HEK293 (cell line): ENCODE measurements around the gene BCAS3.
A peak's percentile ranks its signal among the peaks of the same experiment; 100 is the strongest.

Experiments
- CTCF ChIA-PET: fragments of 350-600 bp; formaldehyde crosslinking; extraction: SDS; loops from one replicate; lab custom pipeline; 2021; ENCODE audit warnings: antibody characterized with exemption; lab: Yijun Ruan, JAX
- POLR2A ChIA-PET: fragments of 300-600 bp; formaldehyde crosslinking; extraction: SDS; loops from one replicate; lab custom pipeline; 2020; ENCODE audit warnings: antibody characterized with exemption, inconsistent platforms; lab: Yijun Ruan, JAX
- H3K27ac ChIP-seq: fragments of 200-500 bp; sonication (Bioruptor generic); 2 replicates; pipeline ENCODE4 v1.5.1; 2014; ENCODE audit warnings: low read depth, low read length, control low read depth, inconsistent platforms; ENCODE audit errors: extremely low read depth
- H3K36me3 ChIP-seq, 2 experiments: fragments of 200-500 bp in 1 of 2; sonication (Bioruptor generic) in 1 of 2; 1 replicate in 1 of 2; 2 replicates in 1 of 2; pipeline ENCODE4 v1.5.1; 2014 to 2017; ENCODE audit warnings: inconsistent platforms in 2 of 2, low read length in 2 of 2; ENCODE audit not compliant: control insufficient read depth in 2 of 2, insufficient read depth in 1 of 2
- H3K4me1 ChIP-seq: fragments of 200-500 bp; sonication (Bioruptor generic); 2 replicates; pipeline ENCODE4 v1.5.1; 2014; ENCODE audit warnings: mild to moderate bottlenecking, low read length, inconsistent platforms; ENCODE audit not compliant: control insufficient read depth, insufficient read depth
- H3K4me3 ChIP-seq: 2 replicates; pipeline ENCODE4 v1.5.1; 2011; ENCODE audit warnings: low read depth, mild to moderate bottlenecking, control low read depth, low read length, moderate library complexity
- H3K9me3 ChIP-seq: fragments of 200-500 bp; sonication (Bioruptor generic); 2 replicates; pipeline ENCODE4 v1.5.1; 2014; ENCODE audit warnings: low read depth, low read length, inconsistent platforms; ENCODE audit not compliant: control insufficient read depth, insufficient read depth
- EGR2 ChIP-seq: fragments of 450-650 bp; formaldehyde crosslinking; IDR thresholded peaks from 2 replicates; pipeline ENCODE4 v1.5.1; 2016; ENCODE audit warnings: low read depth, missing biosample characterization, missing genetic modification characterization
- KLF17 ChIP-seq: fragments of 450-650 bp; formaldehyde crosslinking; IDR thresholded peaks from 2 replicates; pipeline ENCODE4 v1.5.1; 2016; ENCODE audit warnings: missing biosample characterization, missing genetic modification characterization
- PRDM1 ChIP-seq: fragments of 450-650 bp; formaldehyde crosslinking; IDR thresholded peaks from 2 replicates; pipeline ENCODE4; 2016; ENCODE audit warnings: missing biosample characterization, missing genetic modification characterization
- SETDB1 ChIP-seq: IDR thresholded peaks from one replicate; pipeline ENCODE4 v1.6.1; 2017; ENCODE audit warnings: mild to moderate bottlenecking, low read length, moderate library complexity, mixed read lengths; ENCODE audit not compliant: insufficient read length
- YY2 ChIP-seq: fragments of 450-650 bp; formaldehyde crosslinking; IDR thresholded peaks from 2 replicates; pipeline ENCODE4 v1.5.1; 2016; ENCODE audit warnings: missing biosample characterization, missing genetic modification characterization
- ZBTB17 ChIP-seq: fragments of 450-650 bp; formaldehyde crosslinking; IDR thresholded peaks from 2 replicates; pipeline ENCODE4 v1.5.1; 2016; ENCODE audit warnings: missing biosample characterization, missing genetic modification characterization
- ZIC2 ChIP-seq: fragments of 450-650 bp; formaldehyde crosslinking; IDR thresholded peaks from 2 replicates; pipeline ENCODE4 v1.5.1; 2016; ENCODE audit warnings: missing biosample characterization, missing genetic modification characterization
- ZNF148 ChIP-seq: fragments of 450-650 bp; formaldehyde crosslinking; IDR thresholded peaks from 2 replicates; pipeline ENCODE4 v1.5.0; 2017; ENCODE audit warnings: missing biosample characterization, missing genetic modification characterization, borderline replicate concordance
- ZNF169 ChIP-seq: fragments of 450-650 bp; formaldehyde crosslinking; IDR thresholded peaks from 2 replicates; pipeline ENCODE4 v1.5.1; 2016; ENCODE audit warnings: missing biosample characterization, missing genetic modification characterization
- ZNF292 ChIP-seq: fragments of 450-650 bp; formaldehyde crosslinking; IDR thresholded peaks from 2 replicates; pipeline ENCODE4 v1.5.1; 2016; ENCODE audit warnings: low read depth, missing biosample characterization, missing genetic modification characterization, borderline replicate concordance
- ZNF302 ChIP-seq: fragments of 450-650 bp; formaldehyde crosslinking; IDR thresholded peaks from 2 replicates; pipeline ENCODE4 v1.5.1; 2016; ENCODE audit warnings: missing biosample characterization, missing genetic modification characterization, low read depth
- ZNF394 ChIP-seq: fragments of 450-650 bp; formaldehyde crosslinking; IDR thresholded peaks from 2 replicates; pipeline ENCODE4 v1.5.1; 2016; ENCODE audit warnings: missing biosample characterization, missing genetic modification characterization, mild to moderate bottlenecking, moderate library complexity, borderline replicate concordance
- ZNF423 ChIP-seq: fragments of 450-650 bp; formaldehyde crosslinking; IDR thresholded peaks from 2 replicates; pipeline ENCODE4 v1.5.1; 2016; ENCODE audit warnings: missing biosample characterization, missing genetic modification characterization
- ZNF501 ChIP-seq: fragments of 450-650 bp; formaldehyde crosslinking; IDR thresholded peaks from 2 replicates; pipeline ENCODE4 v1.5.1; 2016; ENCODE audit warnings: missing biosample characterization, missing genetic modification characterization
- ZNF514 ChIP-seq: fragments of 450-650 bp; formaldehyde crosslinking; IDR thresholded peaks from 2 replicates; pipeline ENCODE4 v1.5.1; 2016; ENCODE audit warnings: missing biosample characterization, missing genetic modification characterization
- ZNF521 ChIP-seq: fragments of 450-650 bp; formaldehyde crosslinking; IDR thresholded peaks from 2 replicates; pipeline ENCODE4 v1.5.1; 2017; ENCODE audit warnings: missing biosample characterization, mild to moderate bottlenecking, missing genetic modification characterization
- ZNF596 ChIP-seq: fragments of 450-650 bp; IDR thresholded peaks from 2 replicates; pipeline ENCODE4 v1.5.0; 2018; ENCODE audit warnings: missing biosample characterization, mild to moderate bottlenecking, missing genetic modification characterization, moderate library complexity
- ZNF600 ChIP-seq: fragments of 450-650 bp; formaldehyde crosslinking; IDR thresholded peaks from 2 replicates; pipeline ENCODE4 v1.5.1; 2016; ENCODE audit warnings: missing biosample characterization, missing genetic modification characterization
- ZNF621 ChIP-seq: fragments of 450-650 bp; formaldehyde crosslinking; IDR thresholded peaks from 2 replicates; pipeline ENCODE4 v1.5.1; 2017; ENCODE audit warnings: missing biosample characterization, missing genetic modification characterization
- ZNF692 ChIP-seq: fragments of 450-650 bp; formaldehyde crosslinking; IDR thresholded peaks from 2 replicates; pipeline ENCODE4 v1.5.1; 2016; ENCODE audit warnings: missing biosample characterization, missing genetic modification characterization
- ZNF843 ChIP-seq: fragments of 450-650 bp; formaldehyde crosslinking; IDR thresholded peaks from 2 replicates; pipeline ENCODE4 v1.5.1; 2016; ENCODE audit warnings: missing biosample characterization, missing genetic modification characterization
- ZSCAN4 ChIP-seq: fragments of 450-650 bp; formaldehyde crosslinking; IDR thresholded peaks from 2 replicates; pipeline ENCODE4 v1.5.1; 2017; ENCODE audit warnings: missing biosample characterization, missing genetic modification characterization
- TF ChIP-seq, protein P1 (sequence below): fragments of 450-650 bp; formaldehyde crosslinking; IDR thresholded peaks from 2 replicates; pipeline ENCODE4 v1.5.1; 2017; ENCODE audit warnings: missing biosample characterization, missing genetic modification characterization
- TF ChIP-seq, protein P2 (sequence below): fragments of 450-650 bp; formaldehyde crosslinking; IDR thresholded peaks from 2 replicates; pipeline ENCODE4 v1.5.1; 2017; ENCODE audit warnings: missing biosample characterization, mild to moderate bottlenecking, missing genetic modification characterization, moderate library complexity
- TF ChIP-seq, protein P3 (sequence below): fragments of 450-650 bp; formaldehyde crosslinking; IDR thresholded peaks from 2 replicates; pipeline ENCODE4 v1.5.1; 2017; ENCODE audit warnings: missing biosample characterization, missing genetic modification characterization

The BCAS3 gene

DNA sequence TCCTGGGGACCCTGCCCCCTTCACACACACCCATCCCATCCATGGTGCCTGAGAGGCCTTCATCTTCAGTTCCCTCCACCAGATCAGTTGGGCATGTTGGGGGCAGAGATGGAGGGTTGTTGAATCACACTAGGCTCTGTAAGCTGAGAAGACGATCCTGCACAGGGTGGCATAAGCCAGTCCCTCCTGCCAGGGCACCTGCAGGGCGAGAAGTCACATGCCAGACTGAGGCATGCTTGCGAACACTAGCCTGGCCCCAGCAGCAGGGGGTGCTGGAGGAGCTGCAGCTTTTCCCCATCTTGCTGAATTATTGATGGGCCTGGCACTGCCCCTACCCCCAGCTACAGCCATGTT is 715.9 kb downstream of the BCAS3 start (continued):
- TF ChIP-seq ZNF621 (tag by site-specific recombination), result no peak
- TF ChIP-seq PRDM1 (tag by site-specific recombination), result no peak
- peak; percentile 23; the same call in 1 of the 2 replicates for TF ChIP-seq ZNF423
- no peak for TF ChIP-seq ZNF501 (tag by site-specific recombination)
- 0 out of 2 replicates have a peak, but pooled peaks have one; percentile 17 for TF ChIP-seq ZBTB17 (tag by site-specific recombination)
- TF ChIP-seq ZNF148 (tag by site-specific recombination), result no peak
- peak; percentile 90 for TF ChIP-seq ZIC2 (tag by site-specific recombination)

GRCh38 chr17:61393904-61394629 is 716.4 kb downstream of the BCAS3 start:
- Histone ChIP-seq H3K9me3 (no peaks in the 10 kb centered on the region), H3K36me3 (peaks cover 0 to 7% of the 10 kb centered on the region in 2 experiments; a peak in 1 of 3 replicates), H3K4me3 (no peak overlapping the region), H3K4me1 (peaks cover 3% of the 10 kb centered on the region), H3K27ac (peak overlapping the region; percentile 38)
- ChIA-PET POLR2A (interaction anchor here (0.5 kb wide), 1 partner anchor 27 kb away, joined by 3 read pairs; no protein-coding TSS in a partner anchor), CTCF (interaction anchor here (0.5 to 2.2 kb wide), 8 partner anchors 9 to 674 kb away, joined by 3 to 9 read pairs (median 4); no protein-coding TSS in a partner anchor)
- no peak for TF ChIP-seq ZNF692 (tag by site-specific recombination)
- TF ChIP-seq ZNF302, result no peak
- no peak for TF ChIP-seq ZNF169
- no peak for TF ChIP-seq ZNF292 (tag by site-specific recombination)
- TF ChIP-seq ZSCAN4 (tag by site-specific recombination), result no peak
- TF ChIP-seq YY2 (tag by site-specific recombination), result no peak
- no peak for TF ChIP-seq ZNF596 (tag by site-specific recombination)
- TF ChIP-seq, protein P1, sequence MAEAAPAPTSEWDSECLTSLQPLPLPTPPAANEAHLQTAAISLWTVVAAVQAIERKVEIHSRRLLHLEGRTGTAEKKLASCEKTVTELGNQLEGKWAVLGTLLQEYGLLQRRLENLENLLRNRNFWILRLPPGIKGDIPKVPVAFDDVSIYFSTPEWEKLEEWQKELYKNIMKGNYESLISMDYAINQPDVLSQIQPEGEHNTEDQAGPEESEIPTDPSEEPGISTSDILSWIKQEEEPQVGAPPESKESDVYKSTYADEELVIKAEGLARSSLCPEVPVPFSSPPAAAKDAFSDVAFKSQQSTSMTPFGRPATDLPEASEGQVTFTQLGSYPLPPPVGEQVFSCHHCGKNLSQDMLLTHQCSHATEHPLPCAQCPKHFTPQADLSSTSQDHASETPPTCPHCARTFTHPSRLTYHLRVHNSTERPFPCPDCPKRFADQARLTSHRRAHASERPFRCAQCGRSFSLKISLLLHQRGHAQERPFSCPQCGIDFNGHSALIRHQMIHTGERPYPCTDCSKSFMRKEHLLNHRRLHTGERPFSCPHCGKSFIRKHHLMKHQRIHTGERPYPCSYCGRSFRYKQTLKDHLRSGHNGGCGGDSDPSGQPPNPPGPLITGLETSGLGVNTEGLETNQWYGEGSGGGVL (tag by site-specific recombination), result peak; percentile 35; the same call in 1 of the 2 replicates
- TF ChIP-seq ZNF843 (tag by site-specific recombination), result no peak
- peak; percentile 16; the same call in 1 of the 2 replicates for TF ChIP-seq ZNF600 (tag by site-specific recombination)
- peak; percentile 57 for TF ChIP-seq EGR2 (tag by site-specific recombination)
- TF ChIP-seq, protein P2, sequence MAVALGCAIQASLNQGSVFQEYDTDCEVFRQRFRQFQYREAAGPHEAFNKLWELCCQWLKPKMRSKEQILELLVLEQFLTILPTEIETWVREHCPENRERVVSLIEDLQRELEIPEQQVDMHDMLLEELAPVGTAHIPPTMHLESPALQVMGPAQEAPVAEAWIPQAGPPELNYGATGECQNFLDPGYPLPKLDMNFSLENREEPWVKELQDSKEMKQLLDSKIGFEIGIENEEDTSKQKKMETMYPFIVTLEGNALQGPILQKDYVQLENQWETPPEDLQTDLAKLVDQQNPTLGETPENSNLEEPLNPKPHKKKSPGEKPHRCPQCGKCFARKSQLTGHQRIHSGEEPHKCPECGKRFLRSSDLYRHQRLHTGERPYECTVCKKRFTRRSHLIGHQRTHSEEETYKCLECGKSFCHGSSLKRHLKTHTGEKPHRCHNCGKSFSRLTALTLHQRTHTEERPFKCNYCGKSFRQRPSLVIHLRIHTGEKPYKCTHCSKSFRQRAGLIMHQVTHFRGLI (tag by site-specific recombination), result no peak
- no peak for TF ChIP-seq ZNF521
- TF ChIP-seq KLF17 (tag by site-specific recombination), result no peak
- TF ChIP-seq, protein P3, sequence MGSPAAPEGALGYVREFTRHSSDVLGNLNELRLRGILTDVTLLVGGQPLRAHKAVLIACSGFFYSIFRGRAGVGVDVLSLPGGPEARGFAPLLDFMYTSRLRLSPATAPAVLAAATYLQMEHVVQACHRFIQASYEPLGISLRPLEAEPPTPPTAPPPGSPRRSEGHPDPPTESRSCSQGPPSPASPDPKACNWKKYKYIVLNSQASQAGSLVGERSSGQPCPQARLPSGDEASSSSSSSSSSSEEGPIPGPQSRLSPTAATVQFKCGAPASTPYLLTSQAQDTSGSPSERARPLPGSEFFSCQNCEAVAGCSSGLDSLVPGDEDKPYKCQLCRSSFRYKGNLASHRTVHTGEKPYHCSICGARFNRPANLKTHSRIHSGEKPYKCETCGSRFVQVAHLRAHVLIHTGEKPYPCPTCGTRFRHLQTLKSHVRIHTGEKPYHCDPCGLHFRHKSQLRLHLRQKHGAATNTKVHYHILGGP (tag by site-specific recombination), result no peak
- no peak for TF ChIP-seq ZNF394 (tag by site-specific recombination)
- no peak for TF ChIP-seq SETDB1
- no peak for TF ChIP-seq ZNF514 (tag by site-specific recombination)
